GM19043 (cell line): ENCODE measurements around the gene MYOZ2.

Source experiments
- ATAC-seq: cut with Tn5 transposase; IDR thresholded peaks from one replicate; pipeline ENCODE4 v1.9.1; 2021; ENCODE audit warnings: low read depth; ENCODE audit not compliant: unreplicated experiment

Gene MYOZ2

GRCh38 chr4:119237201-119237600 is 101.6 kb downstream of the MYOZ2 start:
- ATAC-seq = no peak
